HG02885 (cell line): Measurements from ENCODE around the gene ABHD2.

Experiments used
- ATAC-seq: cut with Tn5 transposase; IDR thresholded peaks from one replicate; pipeline ENCODE4 v1.9.1; 2021; ENCODE audit warnings: mild to moderate bottlenecking; ENCODE audit not compliant: unreplicated experiment, poor library complexity

ABHD2 gene

GRCh38 chr15:89157061-89157460 is 68.8 kb downstream of the ABHD2 start:
- ATAC-seq, result no peak

DNA sequence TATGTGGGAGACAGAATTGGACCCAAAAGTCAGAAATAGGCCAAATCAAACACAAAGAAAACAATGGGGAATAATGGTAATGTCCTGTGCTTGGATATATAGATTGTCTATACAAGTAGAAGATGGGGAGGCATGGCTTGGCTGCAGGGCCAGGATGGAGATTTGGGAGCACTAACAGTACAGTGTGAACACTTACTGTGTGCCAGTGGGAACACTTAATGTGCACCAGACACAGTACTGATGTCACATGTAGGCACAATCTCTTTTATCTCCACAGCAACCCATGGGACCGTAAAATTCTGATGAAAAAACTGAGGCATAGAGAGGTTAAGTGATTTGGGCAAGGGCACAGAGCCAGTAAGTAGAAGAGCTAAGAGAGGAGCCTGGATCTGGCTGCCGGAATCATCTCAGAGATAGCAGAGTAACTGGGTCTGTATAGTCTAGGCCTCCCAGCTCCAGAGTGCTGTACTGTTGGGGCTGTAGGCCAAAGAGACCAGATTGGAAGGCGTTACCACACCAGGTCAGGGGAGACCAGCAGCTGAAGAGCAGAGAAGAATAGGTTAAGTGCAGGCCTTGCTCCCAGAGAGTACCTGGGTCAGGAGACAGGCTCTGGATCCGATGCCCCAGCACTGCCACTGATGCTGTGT is 69.8 kb downstream of the ABHD2 start:
- ATAC-seq, result no peak

DNA sequence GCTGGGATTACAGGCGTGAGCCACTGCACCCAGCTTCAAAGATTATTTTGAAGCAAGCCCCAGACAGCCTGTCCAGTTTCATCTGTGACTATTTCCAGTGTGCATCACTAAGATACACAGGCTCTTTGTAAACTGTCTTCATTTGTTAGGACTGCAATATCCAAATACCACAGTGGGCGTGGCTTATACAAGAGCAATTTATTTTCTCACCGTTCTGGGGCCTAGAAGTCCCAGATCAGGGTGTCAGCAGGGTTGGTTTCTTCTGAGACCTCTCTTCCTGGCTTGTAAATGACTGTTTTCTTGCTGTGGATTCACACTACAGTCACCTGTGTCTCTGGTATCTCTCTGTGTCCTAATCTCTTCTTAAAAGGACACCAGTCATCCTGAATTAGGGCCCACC is 73.4 kb downstream of the ABHD2 start:
- no peak for ATAC-seq

DNA sequence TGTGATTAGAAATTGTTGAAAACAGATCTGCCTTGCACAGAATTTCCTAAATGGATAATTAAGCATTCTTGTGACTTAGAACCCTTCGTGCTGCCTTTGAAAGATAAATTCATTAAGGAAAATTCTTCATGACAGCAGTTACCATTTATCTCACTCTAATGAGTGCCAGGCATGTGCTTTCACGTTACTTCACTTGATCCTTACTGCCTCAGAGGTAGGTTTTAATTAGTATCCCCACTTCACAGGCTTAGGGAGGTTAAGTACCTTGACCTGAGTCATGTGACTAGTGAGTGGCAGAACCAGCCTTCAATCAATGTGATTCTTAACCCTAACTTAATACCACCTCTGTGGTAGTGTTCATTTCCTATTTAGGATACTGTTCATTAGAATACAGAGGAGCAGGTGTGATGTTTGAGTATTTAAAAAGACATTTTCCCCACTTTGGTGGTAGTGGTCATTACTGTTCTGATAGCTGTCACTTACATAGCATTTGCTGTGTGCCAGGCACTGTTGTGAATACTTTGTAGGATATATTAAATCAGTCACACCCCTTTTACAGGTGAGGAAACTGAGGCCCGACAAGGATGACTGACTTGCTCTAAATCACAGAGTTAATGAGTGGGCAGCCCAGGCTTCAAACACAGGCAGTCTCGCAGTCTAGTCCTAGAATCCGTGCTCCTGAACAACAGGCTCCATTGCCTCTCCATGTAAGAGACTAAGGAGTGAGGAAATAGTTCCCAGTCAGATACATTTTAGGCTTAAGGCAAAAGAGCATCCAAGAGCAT is 75.2 kb downstream of the ABHD2 start:
- no peak for ATAC-seq

- ATAC-seq, result no peak
These were observed 76.5 kb downstream of the ABHD2 start for GRCh38 chr15:89164712-89165211.

GRCh38 chr15:89165677-89166076 is 77.4 kb downstream of the ABHD2 start:
- ATAC-seq, result no peak

- ATAC-seq, result peak; percentile 74
These were observed 79.3 kb downstream of the ABHD2 start for GRCh38 chr15:89167267-89168176.

GRCh38 chr15:89168316-89168833 is 80.1 kb downstream of the ABHD2 start:
- no peak for ATAC-seq

DNA sequence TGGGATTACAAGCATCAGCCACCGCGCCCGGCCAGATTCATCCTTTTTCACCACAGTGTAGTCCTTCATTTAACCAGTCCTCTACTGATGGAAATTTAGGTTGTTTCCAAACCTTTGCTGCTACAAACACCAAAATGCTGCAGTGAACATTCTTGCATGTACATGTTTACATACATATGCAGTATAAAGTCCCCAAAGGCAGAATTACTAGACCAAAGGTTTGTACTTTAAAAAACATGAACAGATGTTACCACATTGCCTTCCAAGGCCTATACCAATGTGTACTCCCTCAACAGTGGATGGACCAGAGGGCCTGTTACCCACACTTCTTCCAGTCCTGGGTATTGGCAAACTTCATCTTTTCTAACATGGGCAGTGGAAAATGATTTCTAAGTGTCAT is 82.1 kb downstream of the ABHD2 start:
- ATAC-seq, result no peak

GRCh38 chr15:89171136-89172072 is 83.1 kb downstream of the ABHD2 start:
- ATAC-seq, result no peak

GRCh38 chr15:89172921-89173320 is 84.7 kb downstream of the ABHD2 start:
- ATAC-seq, result no peak

GRCh38 chr15:89174476-89174875 is 86.2 kb downstream of the ABHD2 start:
- no peak for ATAC-seq

DNA sequence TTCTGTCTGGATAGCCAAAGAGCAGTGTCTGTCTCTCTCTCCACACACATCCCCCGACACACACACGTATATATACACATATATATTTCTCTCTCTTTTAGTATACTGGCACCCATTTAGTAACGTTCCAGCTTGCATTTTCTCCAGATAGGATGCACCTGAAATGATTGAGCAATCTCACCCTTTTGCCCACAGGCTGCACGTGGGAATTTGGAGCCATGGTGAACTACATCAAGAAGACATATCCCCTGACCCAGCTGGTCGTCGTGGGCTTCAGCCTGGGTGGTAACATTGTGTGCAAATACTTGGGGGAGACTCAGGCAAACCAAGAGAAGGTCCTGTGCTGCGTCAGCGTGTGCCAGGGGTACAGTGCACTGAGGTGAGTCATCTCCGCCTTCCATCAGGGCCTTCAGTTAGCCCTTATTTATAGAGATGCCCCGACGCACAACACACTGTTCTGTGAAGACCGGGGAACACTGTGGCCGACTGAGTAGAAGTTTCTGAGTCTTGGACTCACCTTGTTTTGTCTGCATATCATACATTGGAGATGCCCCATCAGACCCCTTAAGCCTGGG is 87.4 kb downstream of the ABHD2 start:
- no peak for ATAC-seq

DNA sequence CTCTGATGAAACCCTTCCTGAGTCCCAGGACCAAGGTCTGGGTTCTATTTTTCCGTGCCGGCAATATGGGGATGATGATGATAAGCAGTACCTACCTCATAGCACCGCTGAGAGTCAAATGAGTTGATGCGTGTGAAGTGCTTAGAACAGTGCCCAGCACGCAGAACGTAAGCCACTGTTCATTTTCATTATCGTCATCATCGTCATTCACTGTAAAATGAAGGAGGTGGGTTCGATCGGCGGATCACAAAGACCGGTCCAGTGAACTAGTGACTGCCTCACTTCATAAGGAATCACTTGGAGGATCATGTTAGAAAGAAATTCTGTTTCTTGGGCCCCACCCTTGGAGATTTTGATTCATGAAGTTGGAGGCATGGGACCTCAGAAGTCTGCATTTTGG is 88.9 kb downstream of the ABHD2 start:
- ATAC-seq, result no peak

DNA sequence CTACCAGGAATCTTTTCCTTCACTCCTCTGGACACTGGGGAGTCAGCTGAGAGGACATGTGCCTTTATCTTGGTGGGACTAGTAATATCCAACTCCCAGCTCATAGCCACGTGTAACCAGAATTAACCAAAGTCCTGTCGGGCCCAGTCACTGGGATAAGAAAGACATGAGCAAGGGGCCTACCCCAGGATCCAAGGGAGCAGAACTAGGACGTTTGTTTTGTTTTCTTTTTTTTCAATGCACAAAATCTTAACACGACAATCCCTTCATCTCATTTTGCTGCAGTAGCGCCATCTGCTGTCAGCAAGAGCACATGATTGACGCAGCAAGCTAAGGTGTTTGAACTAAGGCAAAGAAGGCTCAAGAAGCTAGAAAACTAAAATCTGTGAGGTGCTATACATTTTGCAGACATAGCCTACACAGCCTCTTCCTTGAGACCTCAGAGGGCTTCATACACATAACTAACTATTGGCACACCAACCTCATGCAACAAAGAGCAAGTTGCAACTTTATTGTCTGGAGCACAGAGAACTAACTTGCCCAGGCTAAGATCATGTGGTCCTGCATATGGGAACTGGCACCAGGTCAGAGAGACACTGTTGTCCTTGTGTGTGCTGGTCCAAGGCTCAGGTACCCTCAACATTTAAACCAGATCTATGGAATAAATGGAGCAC is 89.5 kb downstream of the ABHD2 start:
- ATAC-seq, result no peak

DNA sequence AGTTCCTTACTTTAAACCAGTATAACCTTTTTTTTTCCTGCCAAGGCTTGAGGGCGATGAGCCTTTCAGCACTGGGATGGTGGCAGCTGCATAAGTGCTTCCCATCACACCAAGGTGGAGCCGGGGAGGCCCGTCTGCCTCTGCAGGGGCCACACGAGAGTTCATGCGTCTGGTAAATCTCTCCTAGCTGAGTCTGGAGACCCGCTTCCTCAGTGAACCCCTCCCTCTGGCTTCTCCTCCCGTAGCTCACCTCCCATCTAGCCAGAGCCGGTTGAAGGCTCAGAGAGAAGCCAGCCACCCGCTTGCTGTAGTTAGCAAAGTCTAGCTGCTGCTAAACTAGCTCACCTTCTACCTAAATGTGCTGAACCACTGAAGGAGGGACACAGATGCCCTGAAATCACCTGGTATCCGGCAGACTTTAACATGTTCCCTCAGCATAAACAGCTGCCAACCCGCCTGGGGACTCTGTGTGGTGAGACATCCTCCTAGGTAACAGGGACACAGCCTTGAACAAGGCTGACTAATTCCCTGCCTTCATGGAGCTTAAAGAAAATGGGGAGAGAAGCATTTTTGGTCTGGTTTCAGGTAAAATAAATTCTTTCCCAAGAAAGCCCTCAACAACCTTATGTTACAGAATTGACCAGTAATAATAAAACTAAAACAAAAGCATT is 90.2 kb downstream of the ABHD2 start:
- no peak for ATAC-seq

DNA sequence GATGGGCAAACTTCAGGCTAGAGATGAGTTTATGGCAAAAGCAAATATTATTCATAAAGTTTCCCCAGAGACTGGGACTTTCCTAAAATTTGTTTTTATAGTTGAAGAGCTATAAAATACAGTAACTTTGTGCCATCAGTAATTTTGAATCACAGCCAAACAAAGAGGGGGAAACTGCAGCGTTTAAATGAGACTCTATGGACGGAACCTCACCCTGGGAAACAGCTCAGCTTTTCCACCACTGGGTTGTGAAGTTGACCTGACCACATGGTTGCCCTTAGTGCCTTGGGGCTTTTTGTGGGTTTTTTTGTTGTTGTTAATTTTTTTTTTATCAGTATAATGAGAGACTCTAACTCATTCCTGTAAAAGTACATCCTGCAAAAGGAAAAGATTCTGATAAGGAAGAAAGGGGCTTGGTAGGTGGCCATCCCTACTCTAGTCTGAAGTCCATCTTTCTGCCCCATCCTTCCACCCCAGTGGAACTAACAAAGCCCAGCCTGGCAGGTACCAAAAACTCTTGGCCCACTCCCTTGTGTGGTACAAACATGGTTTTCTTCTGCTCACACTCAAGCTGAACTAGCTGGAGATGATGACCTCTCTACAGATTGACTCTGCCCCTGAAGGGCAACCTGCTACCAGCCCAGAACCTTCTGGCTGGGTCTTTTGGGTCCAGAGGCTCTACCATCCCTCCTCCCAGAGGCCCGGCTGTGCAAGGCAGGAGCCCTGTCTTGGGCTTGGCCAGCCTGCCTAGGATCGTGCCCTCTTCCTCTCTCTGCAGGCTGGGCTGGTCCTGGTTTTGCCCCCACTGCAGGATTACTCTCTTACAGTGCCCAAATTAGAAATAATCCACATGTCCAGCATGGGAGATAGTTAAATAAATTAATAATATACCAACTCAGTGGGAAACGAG is 92.0 kb downstream of the ABHD2 start:
- ATAC-seq, result no peak
